ENCODE results near the gene TIGAR.

The TIGAR gene

GRCh38 chr12:4308334-4308950 lies 12.6 kb upstream of the TIGAR start:
- no peak for DNase-seq

DNA sequence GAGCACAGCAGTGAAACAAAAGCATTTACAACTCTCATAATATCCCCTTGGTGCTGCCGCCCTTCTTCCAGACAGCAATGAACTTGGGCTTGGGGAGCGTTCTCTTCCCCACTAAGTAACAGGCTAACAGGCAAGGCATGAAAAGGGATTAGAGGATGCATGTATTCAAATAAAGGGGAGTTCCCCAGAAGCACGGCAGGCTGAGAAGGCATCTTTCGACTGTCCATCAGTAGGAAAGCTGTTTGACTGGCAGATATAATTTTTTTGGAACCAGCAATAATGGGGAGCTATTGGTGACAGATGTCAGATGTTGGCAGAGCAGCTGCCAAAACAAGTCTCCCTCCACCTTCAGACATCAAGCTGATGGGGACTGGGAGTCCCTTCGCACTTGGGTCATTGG lies 9.2 kb upstream of the TIGAR start:
- DNase-seq: no peak

GRCh38 chr12:4312251-4312650 lies 8.8 kb upstream of the TIGAR start:
- DNase-seq: no peak

GRCh38 chr12:4320497-4320852 lies 538 bp upstream of the TIGAR start:
- no peak for DNase-seq

DNA sequence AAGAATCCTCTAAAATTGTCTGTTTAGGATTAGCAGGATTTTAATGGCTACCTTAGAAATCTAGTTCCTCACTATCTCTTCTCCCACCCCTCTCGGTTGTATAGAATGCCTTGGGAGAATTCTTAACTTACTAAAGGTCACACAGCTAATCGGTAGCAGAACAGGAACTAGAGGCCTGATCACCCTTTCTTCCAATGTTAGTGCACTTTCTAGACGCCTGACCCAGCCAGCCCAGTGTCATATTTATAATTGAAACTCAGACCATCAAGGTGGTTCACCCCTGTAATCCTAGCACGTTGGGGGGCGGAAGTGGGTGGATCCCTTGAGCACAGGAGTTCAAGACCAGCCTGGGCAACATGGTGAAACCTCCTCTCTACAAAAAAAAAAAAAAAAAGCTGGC lies 1.7 kb downstream of the TIGAR start:
- no peak for DNase-seq

DNA sequence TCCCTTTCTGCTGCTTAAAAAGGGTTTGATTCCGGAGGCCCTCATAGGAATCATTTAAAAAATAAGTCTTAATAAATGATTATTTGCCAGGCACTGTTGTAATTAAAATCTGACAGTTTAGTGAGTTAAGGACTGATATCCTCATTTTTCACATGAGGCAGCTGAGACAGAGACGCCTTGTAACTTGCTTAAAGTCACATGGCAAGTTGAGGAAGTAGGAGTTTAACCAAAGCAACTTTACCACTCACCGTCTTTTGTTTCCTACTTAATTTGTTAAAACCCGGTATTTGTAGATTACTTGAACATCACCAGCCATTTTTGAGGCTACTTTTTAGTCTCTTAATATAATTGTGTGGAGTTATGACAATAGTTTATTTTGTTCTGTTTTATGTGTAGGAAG lies 2.4 kb downstream of the TIGAR start:
- DNase-seq: no peak

DNA sequence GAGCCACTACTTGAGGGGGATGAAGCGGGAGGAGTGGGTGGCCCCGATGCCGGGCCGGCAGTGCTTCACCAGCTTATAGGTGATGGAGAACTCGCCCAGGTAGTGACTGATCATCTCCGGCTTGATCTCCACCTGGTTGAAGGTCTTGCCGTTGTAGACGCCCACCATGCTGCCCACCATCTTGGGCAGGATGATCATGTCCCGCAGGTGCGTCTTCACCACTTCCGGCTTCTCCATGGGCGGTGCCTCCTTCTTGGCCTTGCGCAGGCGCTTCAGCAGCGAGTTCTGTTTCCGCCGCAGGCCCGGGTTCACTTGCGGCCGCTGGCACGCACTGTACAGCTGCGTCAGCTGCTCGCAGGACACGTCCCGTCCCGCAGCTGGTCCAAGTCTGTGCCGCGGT lies 3.4 kb downstream of the TIGAR start:
- DNase-seq: no peak

- no peak for DNase-seq
These were observed 5.0 kb downstream of the TIGAR start for GRCh38 chr12:4325966-4326365.

DNA sequence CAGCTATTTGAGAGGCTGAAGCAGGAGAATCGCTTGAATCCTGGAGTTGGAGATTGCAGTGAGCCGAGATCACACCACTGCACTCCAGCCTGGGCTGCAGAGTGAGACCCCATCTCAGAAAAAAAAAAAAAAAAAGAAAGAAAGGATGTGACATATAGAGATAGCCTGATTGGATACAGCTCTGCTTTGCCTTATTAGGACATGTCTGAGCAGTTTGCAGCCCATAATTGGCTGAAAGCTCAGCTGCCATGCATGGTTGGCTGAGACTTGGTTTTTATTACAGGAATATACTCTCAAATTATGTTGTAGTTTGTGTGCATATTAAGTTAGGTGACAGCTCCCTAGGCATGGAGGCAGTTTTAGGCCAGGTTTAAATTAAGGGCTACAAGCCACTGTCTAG lies 6.3 kb downstream of the TIGAR start:
- no peak for DNase-seq

- DNase-seq: no peak
These were observed 9.2 kb downstream of the TIGAR start for GRCh38 chr12:4330203-4330602.

DNA sequence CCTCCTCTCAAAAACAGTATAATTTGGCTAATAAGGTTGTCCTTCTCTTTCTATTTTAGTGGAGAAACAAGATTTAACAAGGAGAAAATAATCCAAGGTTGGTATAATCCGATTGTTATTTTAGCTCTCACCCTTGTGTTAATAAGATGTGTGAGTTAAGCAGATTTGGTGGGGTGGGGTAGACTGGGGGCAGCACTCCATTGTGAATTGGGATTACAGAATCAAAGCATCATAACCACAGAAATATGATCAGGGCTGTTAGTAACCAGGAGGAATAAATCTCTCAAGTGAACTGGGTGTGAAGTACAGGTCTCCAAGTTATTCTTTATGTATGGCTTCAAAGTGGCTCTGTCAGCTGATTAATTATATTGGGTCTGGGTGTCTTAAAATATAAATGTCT lies 10.2 kb downstream of the TIGAR start:
- DNase-seq: no peak

DNA sequence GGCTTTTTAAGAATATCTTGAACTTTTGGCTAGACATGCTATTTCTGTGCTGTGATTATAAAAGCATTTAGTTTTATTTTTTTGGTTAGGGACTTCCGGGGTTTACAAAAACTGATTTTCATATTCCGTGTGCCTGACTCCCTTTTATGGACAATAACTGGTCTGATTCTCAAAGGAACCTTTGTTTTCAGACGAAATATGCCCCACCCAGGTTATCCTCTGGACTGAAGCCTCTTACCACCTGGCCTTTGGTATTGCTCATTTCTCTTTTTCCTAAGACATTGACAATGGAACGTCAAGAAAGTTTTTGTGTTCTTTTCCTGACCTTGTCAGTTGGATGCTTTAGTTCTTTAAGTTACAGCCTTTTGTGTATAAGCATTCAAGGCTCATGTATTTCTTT lies 10.8 kb downstream of the TIGAR start:
- no peak for DNase-seq

DNA sequence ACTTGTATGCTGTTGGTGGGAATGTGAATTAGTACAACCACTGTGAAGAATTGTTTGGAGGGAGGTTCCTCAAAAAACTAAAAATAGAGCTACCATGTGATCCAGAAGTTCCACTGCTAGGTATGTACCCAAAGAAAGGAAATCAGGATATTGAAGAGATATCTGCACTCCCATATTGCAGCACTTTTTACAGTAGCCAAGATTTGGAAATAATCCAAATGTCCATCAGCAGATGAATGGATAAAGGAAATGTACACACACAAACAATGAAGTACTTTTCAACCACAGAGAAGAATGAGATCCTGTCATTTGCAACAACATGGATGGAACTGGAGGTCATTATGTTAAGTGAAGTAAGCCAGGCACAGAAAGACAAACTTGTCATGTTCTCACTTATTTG lies 25.9 kb downstream of the TIGAR start:
- DNase-seq: no peak

- DNase-seq: peak; percentile 9 to 24
These were observed 32.8 kb downstream of the TIGAR start for GRCh38 chr12:4353785-4354208.

- no peak for DNase-seq
These were observed 34.4 kb downstream of the TIGAR start for GRCh38 chr12:4355156-4356040.

- peak in 1 of 2 donors; percentile 34 for DNase-seq
These were observed 35.0 kb downstream of the TIGAR start for GRCh38 chr12:4356041-4356327.

GRCh38 chr12:4366090-4366489 lies 45.1 kb downstream of the TIGAR start:
- no peak for DNase-seq

DNA sequence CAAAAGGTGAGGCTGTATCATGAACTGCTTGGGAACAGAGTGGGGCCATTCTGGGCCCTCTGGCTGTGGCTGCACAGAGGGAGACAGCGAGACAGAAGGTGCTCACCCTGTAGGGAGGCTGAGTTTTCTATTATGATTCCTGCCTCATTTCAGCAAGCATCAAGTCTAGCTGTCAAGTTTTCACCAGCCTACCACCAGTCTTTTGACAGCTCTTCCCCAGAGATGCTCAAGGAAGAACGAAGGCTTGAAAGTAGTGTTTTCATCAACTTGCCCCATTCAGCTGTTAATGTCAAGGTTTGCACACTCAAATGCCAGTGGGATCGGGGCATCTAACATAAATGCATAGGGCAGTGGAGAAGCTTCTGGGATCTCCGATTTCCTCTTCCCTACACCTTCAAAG lies 48.5 kb downstream of the TIGAR start:
- no peak for DNase-seq

GRCh38 chr12:4370265-4370664 lies 49.3 kb downstream of the TIGAR start:
- no peak for DNase-seq

DNA sequence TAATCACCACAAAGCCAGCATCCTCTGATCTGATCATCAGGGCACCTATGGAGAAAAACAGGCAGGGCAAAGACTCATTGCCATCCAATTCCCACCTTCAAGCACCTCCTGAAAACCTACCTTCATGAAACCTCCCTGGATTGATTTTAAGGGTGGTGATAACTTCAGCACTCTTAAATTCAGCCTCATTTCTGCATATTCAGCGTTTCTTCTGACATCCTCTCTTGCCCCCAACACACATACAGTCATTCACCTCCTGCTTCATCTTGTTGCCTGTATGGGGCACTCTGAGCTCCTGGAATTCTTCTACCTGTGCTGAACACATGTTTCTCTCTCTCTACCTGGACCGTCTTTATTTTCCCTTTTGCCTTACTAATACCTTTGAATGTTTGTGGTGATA lies 51.6 kb downstream of the TIGAR start:
- DNase-seq: no peak

GRCh38 chr12:4375449-4375848 lies 54.4 kb downstream of the TIGAR start:
- no peak for DNase-seq

GRCh38 chr12:4378772-4379171 lies 57.8 kb downstream of the TIGAR start:
- no peak for DNase-seq

DNA sequence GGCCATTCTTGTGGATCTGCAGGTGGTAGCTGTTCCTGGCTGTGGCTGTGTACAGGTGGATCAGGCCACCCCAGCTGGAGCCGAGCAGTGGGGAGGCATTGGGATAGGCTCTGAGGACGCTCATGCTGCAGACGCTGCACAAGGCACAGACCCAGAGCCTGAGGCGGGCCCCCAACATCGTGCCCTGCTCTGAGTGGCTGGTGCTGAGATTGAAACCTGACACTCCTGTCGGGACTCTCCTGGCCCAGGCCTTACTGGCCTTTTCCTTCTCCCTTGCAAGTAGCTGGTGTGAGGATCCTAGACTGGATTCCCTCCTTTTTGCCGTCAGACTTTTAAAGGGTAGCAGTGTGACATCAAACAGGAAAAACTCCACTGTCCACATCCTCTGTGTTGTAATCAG lies 58.4 kb downstream of the TIGAR start, which contains the start of gene FGF23:
TSS of gene FGF23 (minus strand) at position 308 of the 400 bp plus-strand sequence. CDS start at position 178, 130 bp downstream.
- DNase-seq: no peak

- DNase-seq: no peak
These were observed 59.3 kb downstream of the TIGAR start for GRCh38 chr12:4380332-4380731.
